AG09309 (cell line): ENCODE measurements around the gene RALGAPA1.

Experiments used
- DNase-seq: peaks from one replicate; pipeline ENCODE4 v3.0.0-alpha.2; 2010; ENCODE audit warnings: low read depth
- H3K4me3 ChIP-seq: 2 replicates; pipeline ENCODE4 v1.5.1; 2011; ENCODE audit warnings: mild to moderate bottlenecking, low read depth, low read length, moderate library complexity; ENCODE audit not compliant: control insufficient read depth
- CTCF ChIP-seq: IDR thresholded peaks from 2 replicates; pipeline ENCODE4 v1.5.1; 2011; ENCODE audit warnings: mild to moderate bottlenecking, low read depth, low read length, inconsistent platforms; ENCODE audit not compliant: insufficient read depth, control insufficient read depth; ENCODE audit errors: missing control alignments

The RALGAPA1 gene

GRCh38 chr14:35701531-35701930 lies 107.6 kb downstream of the RALGAPA1 start:
- no peak for TF ChIP-seq CTCF
- DNase-seq = no peak
- H3K4me3 ChIP-seq = no peak overlapping the region

GRCh38 chr14:35699791-35700444 lies 109.2 kb downstream of the RALGAPA1 start:
- TF ChIP-seq CTCF = no peak
- DNase-seq = no peak
- no peak overlapping the region for H3K4me3 ChIP-seq

- no peak for DNase-seq
- no peak overlapping the region for H3K4me3 ChIP-seq
- TF ChIP-seq CTCF = no peak
Measured at GRCh38 chr14:35696575-35696974, 112.5 kb downstream of the RALGAPA1 start.

- no peak overlapping the region for H3K4me3 ChIP-seq
- DNase-seq = no peak
- TF ChIP-seq CTCF = no peak
Measured at GRCh38 chr14:35696119-35696518, 113.0 kb downstream of the RALGAPA1 start.

GRCh38 chr14:35695647-35696046 lies 113.4 kb downstream of the RALGAPA1 start:
- TF ChIP-seq CTCF = no peak
- no peak for DNase-seq
- no peak overlapping the region for H3K4me3 ChIP-seq

GRCh38 chr14:35695072-35695471 lies 114.0 kb downstream of the RALGAPA1 start:
- H3K4me3 ChIP-seq = no peak overlapping the region
- TF ChIP-seq CTCF = no peak
- no peak for DNase-seq
